HG03196 (cell line): Measurements from ENCODE around the gene ZCWPW1.
"Not testable (repeated sequence)": the region's sequence is repeated elsewhere in the genome, so short reads cannot be mapped to it uniquely, and the experiment has no call there.

Experiments
- ATAC-seq: cut with Tn5 transposase; IDR thresholded peaks from one replicate; pipeline ENCODE4 v1.9.1; 2021; ENCODE audit not compliant: unreplicated experiment

The ZCWPW1 gene

GRCh38 chr7:100401811-100402210 is 26.7 kb downstream of the ZCWPW1 start:
- ATAC-seq: no peak

DNA sequence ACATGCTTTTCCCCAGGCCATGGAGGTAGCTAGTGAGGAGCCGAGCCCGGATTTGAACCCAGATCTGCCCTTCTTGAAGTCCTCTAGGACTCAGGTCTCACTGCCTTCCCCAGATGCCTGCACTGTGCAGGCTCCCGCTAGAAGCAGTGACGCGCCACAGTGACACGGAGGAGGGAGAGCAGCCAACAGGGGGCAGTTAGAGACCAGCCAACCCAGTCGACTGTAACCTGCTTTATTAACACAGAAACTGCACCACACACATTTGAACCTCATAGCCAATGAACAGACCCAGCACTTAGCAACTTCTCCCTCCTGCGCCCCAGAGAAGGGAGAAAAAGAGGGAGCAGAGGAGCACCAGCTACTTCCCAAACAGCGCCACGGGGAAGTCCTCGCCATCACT is 27.8 kb downstream of the ZCWPW1 start:
- ATAC-seq: no peak

DNA sequence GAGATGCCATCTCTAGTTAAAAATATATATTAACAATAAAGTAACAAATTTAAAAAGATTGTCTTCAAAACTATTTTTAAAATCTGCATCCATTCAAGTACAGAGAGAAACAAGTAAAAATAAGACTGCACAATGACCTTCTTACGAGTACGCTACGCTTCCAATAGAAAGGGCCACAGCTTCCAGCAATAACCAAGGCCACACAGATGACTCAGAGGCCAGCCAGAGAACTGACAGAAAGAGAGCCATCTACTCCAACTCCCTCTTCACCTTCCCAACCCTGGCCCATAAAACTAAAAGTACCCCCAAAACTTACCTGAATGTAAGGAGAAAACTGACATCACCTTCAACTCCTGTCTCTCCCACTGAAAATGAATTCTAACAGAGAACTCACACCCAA is 28.5 kb downstream of the ZCWPW1 start:
- no peak for ATAC-seq

GRCh38 chr7:100398239-100398638 is 30.3 kb downstream of the ZCWPW1 start:
- ATAC-seq: no peak

DNA sequence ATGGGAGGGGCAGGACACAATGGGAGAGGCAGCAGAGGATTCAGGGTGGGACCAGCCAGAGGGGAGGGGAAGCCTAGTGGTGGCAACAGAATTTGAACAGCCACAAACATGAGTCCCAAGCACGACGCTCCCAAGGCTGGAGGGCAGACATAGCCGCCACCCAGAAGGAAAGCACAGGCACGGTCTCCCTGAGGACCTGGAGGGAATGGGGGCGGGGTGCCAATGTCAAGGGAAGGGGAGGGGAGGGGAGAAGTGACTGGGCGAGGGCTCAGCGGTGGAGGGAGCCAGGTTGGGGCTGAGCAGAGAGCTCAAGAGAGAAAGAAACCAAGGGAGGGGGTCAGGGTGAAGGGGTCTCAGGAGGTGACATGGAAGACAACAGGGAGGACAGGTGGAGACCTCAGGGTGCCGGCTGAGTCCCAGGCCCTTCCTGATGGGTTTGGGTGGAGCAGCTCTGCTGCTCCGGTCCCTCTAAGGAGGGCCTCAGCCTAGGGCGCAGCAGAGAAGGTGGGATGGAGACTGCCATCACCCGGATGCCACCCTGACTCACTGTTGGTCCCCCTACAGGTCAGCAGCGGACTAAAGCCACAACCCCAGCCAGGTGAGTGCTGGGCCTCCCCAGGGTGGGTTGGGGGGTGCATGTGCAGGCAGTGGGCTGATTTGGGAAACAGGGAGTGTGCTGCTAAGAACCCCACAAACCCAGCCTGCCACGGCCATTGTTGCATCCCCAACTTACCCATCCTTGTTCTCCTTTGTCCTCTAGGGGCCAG is 31.0 kb downstream of the ZCWPW1 start:
- ATAC-seq: no peak

DNA sequence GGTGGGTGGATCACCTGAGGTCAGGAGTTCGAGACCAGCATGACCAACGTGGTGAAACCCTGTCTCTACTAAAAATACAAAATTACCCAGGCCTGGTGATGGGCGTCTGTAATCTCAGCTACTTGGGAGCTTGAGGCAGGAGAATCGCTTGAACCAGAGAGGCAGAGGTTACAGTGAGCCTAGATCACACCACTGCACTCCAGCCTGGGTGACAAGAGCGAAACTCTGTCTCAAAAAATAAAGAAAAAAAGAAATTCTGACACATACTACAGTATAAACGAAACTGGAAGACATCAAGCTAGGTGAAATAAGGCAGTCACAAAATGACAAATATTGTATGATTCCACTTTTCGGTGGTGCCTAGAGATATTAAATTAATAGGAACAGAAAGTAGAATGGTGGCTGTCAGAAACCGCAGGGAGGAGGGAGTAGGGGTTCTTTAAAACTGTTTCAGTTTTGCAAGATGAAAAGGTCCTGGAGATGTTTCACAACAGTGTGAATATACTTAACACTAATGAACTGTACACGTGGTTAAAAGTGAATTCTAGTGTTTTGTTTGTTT is 32.0 kb downstream of the ZCWPW1 start:
- peak; percentile 83 for ATAC-seq

DNA sequence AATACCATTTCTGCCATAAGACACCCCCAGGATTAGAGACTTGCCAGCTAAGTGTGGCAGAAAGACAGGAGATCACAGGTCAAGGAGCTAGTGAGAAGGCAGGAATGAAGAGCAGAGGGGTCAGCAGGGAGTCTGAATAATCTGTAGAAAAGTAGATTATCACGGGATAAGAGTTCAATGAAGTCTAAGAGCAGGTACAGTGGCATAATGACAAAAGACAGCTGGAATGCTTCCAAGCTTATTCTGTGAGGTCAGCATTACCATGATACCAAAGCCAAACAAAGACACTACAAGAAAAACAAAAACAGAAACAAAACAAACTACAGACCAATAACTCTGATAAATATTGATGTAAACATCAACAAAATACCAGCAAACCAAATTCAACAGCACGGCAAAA is 34.4 kb downstream of the ZCWPW1 start:
- ATAC-seq: no peak

- ATAC-seq: no peak
Observed at GRCh38 chr7:100393233-100393905, 35.1 kb downstream of the ZCWPW1 start.

DNA sequence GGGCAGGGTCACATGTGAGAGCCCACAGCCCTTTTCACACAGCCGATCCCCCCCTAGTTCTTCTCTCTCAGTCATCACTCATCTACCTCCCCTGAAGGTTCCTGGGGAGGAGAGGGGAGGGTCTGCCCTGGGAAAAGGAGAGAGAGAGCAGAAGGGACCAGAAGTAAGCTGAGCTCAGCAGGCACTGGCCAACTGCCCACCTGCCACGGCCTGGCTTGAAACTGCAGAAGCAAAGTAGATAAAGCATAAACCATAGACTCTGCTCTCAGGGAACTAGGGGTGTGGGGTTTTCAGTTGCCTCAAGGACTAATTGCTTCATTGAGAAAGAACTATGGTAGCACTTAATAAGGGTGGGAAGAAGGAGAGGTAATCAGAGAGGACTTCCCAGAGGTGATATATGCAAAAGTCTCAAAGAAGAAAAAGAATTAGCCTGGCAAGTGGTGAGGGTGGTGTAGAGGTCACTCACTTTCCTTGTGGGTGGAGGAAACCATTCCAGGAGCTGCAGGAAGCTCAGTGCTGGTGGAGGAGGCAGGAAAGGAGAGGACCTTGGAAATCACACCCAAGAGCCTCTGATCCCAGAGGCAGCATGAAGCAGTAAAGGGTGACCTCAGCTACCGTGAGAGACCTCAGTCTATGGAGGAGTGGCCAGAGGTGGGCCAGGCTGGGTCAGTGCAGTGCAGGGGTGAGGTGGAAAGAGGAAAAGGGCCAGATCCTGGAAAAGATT is 38.1 kb downstream of the ZCWPW1 start:
- no peak for ATAC-seq

DNA sequence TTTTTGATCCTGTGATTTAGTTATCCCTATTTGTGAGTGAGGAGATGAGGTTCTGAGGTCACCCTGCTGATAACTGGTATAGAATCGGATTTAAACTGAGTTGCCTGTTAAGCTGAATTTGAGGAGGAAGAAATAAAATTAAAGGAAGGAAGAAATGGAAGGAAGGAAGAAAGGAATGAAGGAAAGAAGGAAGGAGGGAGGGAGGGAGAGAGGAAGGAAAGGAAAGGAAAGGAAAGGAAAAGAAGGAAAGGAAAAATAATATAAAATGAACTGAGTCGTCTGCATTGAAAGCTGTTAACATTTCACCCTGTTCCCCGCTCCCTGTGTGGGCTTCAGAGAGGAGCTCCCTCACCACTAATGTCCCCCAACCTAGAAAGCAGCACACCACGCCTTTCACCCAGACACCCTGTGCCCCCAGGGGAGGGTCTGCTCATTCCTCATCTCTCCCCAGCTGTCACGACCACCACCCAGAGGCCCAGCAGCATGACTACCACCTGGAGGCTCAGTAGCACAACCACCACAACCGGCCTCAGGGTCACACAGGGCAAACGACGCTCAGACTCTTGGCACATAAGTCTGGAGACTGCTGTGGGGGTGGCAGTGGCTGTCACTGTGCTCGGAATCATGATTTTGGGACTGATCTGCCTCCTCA is 38.9 kb downstream of the ZCWPW1 start:
- ATAC-seq: no peak

GRCh38 chr7:100387695-100388094 is 40.8 kb downstream of the ZCWPW1 start:
- no peak for ATAC-seq

DNA sequence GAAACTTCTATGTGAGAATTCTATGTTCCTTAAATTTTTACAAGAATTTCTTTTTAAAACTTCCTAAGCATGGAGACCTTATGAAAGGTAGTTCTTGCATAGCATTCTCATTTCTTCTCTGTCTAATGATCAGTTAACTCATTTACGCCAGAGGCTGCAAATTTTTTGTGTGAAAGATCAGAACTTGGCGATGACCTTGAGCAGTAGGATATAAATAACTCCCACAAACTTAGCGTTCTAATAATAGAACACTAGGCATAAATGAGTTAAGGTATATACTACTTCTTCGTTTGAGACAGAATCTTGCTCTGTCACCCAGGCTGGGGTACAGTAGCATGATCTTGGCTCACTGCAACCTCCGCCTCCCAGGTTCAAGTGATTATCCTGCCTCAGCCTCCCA is 41.6 kb downstream of the ZCWPW1 start:
- ATAC-seq: no peak

DNA sequence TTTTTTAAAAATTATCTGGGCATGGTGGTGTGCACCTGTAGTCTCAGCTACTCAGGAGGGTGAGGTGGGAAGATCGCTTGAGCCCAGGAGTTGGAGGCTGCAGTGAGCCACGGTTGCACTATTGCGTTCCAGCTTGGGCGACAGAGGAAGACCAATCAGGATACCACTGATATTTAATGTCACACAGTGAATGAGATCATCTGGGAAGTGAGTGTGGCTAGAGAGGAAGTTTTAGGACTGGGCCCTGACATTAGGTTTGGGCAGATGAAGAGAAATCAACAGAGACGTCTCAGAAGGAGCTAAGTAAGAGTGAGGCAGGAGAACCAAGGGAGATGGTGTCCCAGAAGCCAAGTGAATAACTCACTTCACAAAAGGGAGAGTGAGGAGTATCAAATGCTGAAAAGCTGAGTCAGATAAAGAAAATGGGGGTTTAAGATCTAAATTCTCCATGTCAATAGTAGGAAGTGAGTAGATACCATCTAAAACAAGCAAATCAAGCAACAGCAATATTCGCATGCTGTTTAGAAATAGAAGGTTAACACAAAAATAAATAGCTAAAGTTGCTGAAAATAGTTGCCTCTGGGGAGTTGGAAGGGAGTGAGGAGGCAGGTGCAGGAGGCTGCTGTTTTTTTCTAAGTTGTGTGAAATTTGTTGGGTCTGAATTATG is 43.7 kb downstream of the ZCWPW1 start:
- no peak for ATAC-seq

- not testable (repeated sequence) for ATAC-seq
Observed at GRCh38 chr7:100382234-100382853, 46.2 kb downstream of the ZCWPW1 start.

- not testable (repeated sequence) for ATAC-seq
Observed at GRCh38 chr7:100381531-100382233, 46.8 kb downstream of the ZCWPW1 start.

DNA sequence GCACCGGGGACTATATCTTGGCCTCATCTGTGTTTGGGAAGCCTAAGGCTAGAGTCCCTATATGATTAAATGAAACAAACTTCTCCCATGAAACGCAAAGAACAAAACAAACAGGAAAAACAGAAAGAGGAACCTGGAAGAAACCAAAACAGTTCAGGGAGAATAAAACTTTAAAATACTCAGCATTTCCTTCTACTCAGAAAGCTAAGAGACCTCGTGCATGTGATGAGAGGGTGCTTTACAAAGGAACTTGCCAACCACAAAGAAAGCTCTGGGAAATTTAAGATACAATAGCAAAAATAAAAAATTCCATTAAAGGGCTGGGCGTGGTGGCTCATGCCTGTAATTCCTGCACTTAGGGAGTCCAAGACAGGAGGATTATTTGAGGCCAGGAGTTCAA is 48.3 kb downstream of the ZCWPW1 start:
- no peak for ATAC-seq

DNA sequence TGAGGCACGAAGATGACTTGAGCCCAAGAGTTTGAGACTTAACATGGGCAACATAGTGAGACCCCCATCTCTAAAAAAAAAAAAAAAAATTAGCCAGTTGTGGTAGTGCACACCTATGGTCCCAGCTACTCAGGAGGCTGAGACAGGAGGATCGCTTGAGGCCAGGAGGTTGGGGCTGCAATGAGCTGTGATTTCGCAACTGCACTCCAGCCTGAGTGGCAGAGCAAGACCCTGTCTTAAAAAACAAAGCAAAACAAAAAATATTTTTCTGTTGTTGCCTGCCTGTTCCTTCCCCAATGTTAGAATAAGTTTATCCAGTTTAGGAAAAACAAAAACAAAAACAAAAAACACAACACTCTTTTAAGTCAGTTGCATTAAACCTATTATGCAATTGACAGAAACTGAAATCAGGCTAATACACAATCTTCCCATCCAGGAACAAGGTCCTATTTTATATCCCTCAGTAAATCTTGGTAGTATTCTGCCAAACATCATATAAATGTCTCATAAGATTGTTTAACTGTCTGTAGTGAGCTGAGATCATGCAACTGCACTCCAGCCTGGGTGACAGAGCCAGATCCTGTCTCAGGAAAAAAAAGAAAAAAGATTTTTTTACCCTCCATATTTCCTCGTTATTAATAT is 50.3 kb downstream of the ZCWPW1 start:
- no peak for ATAC-seq

GRCh38 chr7:100376066-100376465 is 52.4 kb downstream of the ZCWPW1 start:
- ATAC-seq: no peak

DNA sequence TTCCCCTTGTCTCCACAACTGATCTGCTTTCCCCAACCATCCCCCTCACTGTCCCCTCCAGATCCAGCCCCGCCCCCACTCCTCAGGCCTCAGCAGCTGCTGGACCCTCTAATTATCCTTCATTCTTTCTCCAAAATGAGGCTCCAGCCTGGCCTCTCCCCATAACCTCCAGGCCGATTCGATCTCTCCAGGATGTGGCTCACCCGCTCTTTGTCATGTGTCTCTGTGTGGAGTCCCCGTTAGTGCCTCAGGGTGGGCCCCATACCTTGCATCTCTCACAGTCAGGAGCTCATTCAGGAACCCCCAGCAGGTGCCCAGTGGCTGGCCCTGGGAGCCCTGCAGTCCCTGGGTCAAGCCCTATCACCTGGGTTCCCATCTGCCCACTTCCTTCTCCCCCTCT is 53.9 kb downstream of the ZCWPW1 start:
- no peak for ATAC-seq
